IMR-90 (cell line): Measurements from ENCODE around the gene OR6S1. TPM values are rescaled to one million over a fixed set of nuclear protein-coding genes. Genes with fewer than 3 reads are reported as not detected.

Experiments
- ATAC-seq: fragments of 200-7000 bp; cut with Tn5 transposase; 2 replicates; pipeline ENCODE4 v1.9.1; 2020; ENCODE audit warnings: low read depth, mild to moderate bottlenecking, moderate library complexity
- BruUV-seq: library from RNA; stranded (reverse); fragments of 400-500 nt; replicated peaks from 2 replicates; lab custom pipeline; 2021; lab: Mats Ljungman, UMichigan
- CTCF ChIA-PET: fragments of 300-600 bp; formaldehyde crosslinking; extraction: SDS; loops from one replicate; lab custom pipeline; 2021; ENCODE audit warnings: antibody characterized with exemption; lab: Yijun Ruan, JAX
- POLR2A ChIA-PET: fragments of 300-600 bp; sonication (Branson Sonifier 250); formaldehyde crosslinking; loops from one replicate; lab custom pipeline; 2022; ENCODE audit warnings: antibody characterized with exemption; ENCODE audit not compliant: unreplicated experiment; lab: Charles Lee
- DNase-seq: peaks from one replicate; pipeline ENCODE4 v3.0.0; 2013
- H2AFZ ChIP-seq: replicated peaks from 2 replicates; pipeline ENCODE3; 2013; ENCODE audit warnings: low read length, mild to moderate bottlenecking; ENCODE audit not compliant: poor library complexity
- H2AK5ac ChIP-seq: 2 replicates; pipeline ENCODE4 v1.6.1; 2013; ENCODE audit warnings: low read depth, low read length, inconsistent platforms
- H2AK9ac ChIP-seq: replicated peaks from 2 replicates; pipeline ENCODE3; 2013; ENCODE audit warnings: mild to moderate bottlenecking, low read depth, low read length, moderate library complexity; ENCODE audit not compliant: poor library complexity
- H2BK120ac ChIP-seq: 2 replicates; pipeline ENCODE4 v1.6.1; 2013; ENCODE audit warnings: low read depth, low read length, inconsistent platforms
- H2BK15ac ChIP-seq: 3 replicates; pipeline ENCODE4 v1.6.1; 2013; ENCODE audit warnings: low read depth, low read length, inconsistent platforms
- H2BK20ac ChIP-seq: 2 replicates; pipeline ENCODE4 v1.6.1; 2013; ENCODE audit warnings: low read depth, mild to moderate bottlenecking, inconsistent platforms, low read length, moderate library complexity
- H2BK5ac ChIP-seq: 2 replicates; pipeline ENCODE4 v1.6.1; 2013; ENCODE audit warnings: mild to moderate bottlenecking, low read depth, low read length, inconsistent platforms; ENCODE audit not compliant: poor library complexity, severe bottlenecking
- H3K14ac ChIP-seq: replicated peaks from 2 replicates; pipeline ENCODE4 v1.6.1; 2013; ENCODE audit warnings: low read depth, low read length, inconsistent platforms
- H3K18ac ChIP-seq: 2 replicates; pipeline ENCODE4 v1.6.1; 2013; ENCODE audit warnings: low read depth, low read length, control low read depth
- H3K23ac ChIP-seq: 2 replicates; pipeline ENCODE4 v1.6.1; 2013; ENCODE audit warnings: low read depth, low read length, inconsistent platforms
- H3K27ac ChIP-seq: 2 replicates; pipeline ENCODE4 v1.5.1; 2013; ENCODE audit warnings: mild to moderate bottlenecking, control low read depth, low read length; ENCODE audit not compliant: insufficient read depth
- H3K27me3 ChIP-seq: 2 replicates; pipeline ENCODE4 v1.6.1; 2013; ENCODE audit warnings: low read length; ENCODE audit not compliant: control insufficient read depth, insufficient read depth
- H3K36me3 ChIP-seq: 2 replicates; pipeline ENCODE4 v1.6.1; 2013; ENCODE audit warnings: low read length, mixed read lengths; ENCODE audit not compliant: control insufficient read depth, insufficient read depth
- H3K4ac ChIP-seq: 2 replicates; pipeline ENCODE4 v1.6.1; 2013; ENCODE audit warnings: low read depth, low read length, inconsistent platforms
- H3K4me1 ChIP-seq: 2 replicates; pipeline ENCODE4 v1.6.1; 2013; ENCODE audit warnings: low read length, mixed read lengths; ENCODE audit not compliant: control insufficient read depth, insufficient read depth
- H3K4me2 ChIP-seq: 2 replicates; pipeline ENCODE4 v1.6.1; 2013; ENCODE audit warnings: low read depth, mild to moderate bottlenecking, control low read depth, low read length, moderate library complexity
- H3K4me3 ChIP-seq: 2 replicates; pipeline ENCODE4 v1.5.1; 2013; ENCODE audit warnings: low read depth, mild to moderate bottlenecking, control low read depth, low read length, moderate library complexity; ENCODE audit not compliant: insufficient read depth
- H3K56ac ChIP-seq: 2 replicates; pipeline ENCODE4 v1.6.1; 2013; ENCODE audit warnings: low read length, inconsistent platforms; ENCODE audit not compliant: insufficient read depth; ENCODE audit errors: extremely low read depth
- H3K79me1 ChIP-seq, 2 experiments: 2 replicates each; pipeline ENCODE4 v1.6.1; 2013; ENCODE audit warnings: low read length in 2 of 2, inconsistent platforms in 1 of 2, low read depth in 1 of 2
- H3K9ac ChIP-seq: 2 replicates; pipeline ENCODE4 v1.6.1; 2013; ENCODE audit warnings: low read depth, low read length, control low read depth
- H3K9me1 ChIP-seq: 2 replicates; pipeline ENCODE4 v1.6.1; 2013; ENCODE audit warnings: low read length, inconsistent platforms; ENCODE audit not compliant: insufficient read depth
- H3K9me3 ChIP-seq: 2 replicates; pipeline ENCODE4 v1.6.1; 2013; ENCODE audit warnings: low read length; ENCODE audit not compliant: control insufficient read depth, insufficient read depth
- H4K20me1 ChIP-seq: 2 replicates; pipeline ENCODE4 v1.6.1; 2013; ENCODE audit warnings: low read length, inconsistent platforms; ENCODE audit not compliant: insufficient read depth
- H4K5ac ChIP-seq: 2 replicates; pipeline ENCODE4 v1.6.1; 2013; ENCODE audit warnings: mild to moderate bottlenecking, low read depth, low read length, control low read depth
- H4K8ac ChIP-seq, 2 experiments: 2 replicates each; pipeline ENCODE4 v1.6.1; 2013; ENCODE audit warnings: low read depth in 2 of 2, low read length in 2 of 2, control low read depth in 1 of 2, inconsistent platforms in 1 of 2
- H4K91ac ChIP-seq: 2 replicates; pipeline ENCODE4 v1.6.1; 2013; ENCODE audit warnings: low read depth, low read length, inconsistent platforms; ENCODE audit not compliant: insufficient read depth
- BHLHE40 ChIP-seq: fragments of 150-350 bp; IDR thresholded peaks from 2 replicates; pipeline ENCODE4 v1.6.1; 2016; ENCODE audit warnings: mild to moderate bottlenecking, low read depth, low read length
- CEBPB ChIP-seq: IDR thresholded peaks from 2 replicates; pipeline ENCODE4 v1.6.1; 2012; ENCODE audit warnings: low read depth, low read length, improper control_type of control experiment
- CHD1 ChIP-seq: IDR thresholded peaks from 2 replicates; pipeline ENCODE4 v1.6.1; 2012; ENCODE audit warnings: low read depth, low read length, improper control_type of control experiment
- FOS ChIP-seq: fragments of 150-350 bp; IDR thresholded peaks from 2 replicates; pipeline ENCODE4 v1.6.1; 2016; ENCODE audit warnings: low read depth, low read length
- MAFK ChIP-seq: IDR thresholded peaks from 2 replicates; pipeline ENCODE4 v1.6.1; 2012; ENCODE audit warnings: low read depth, low read length, improper control_type of control experiment
- MAZ ChIP-seq: IDR thresholded peaks from 2 replicates; pipeline ENCODE4 v1.6.1; 2012; ENCODE audit warnings: low read depth, mild to moderate bottlenecking, low read length, improper control_type of control experiment, moderate library complexity, borderline replicate concordance
- MXI1 ChIP-seq: IDR thresholded peaks from 2 replicates; pipeline ENCODE4 v1.6.1; 2012; ENCODE audit warnings: low read depth, mild to moderate bottlenecking, low read length, moderate library complexity, borderline replicate concordance
- NFE2L2 ChIP-seq: fragments of 150-350 bp; IDR thresholded peaks from 2 replicates; pipeline ENCODE4 v1.6.1; 2016; ENCODE audit warnings: low read depth, mild to moderate bottlenecking, low read length
- POLR2A ChIP-seq: IDR thresholded peaks from 2 replicates; pipeline ENCODE4 v1.6.1; 2012; ENCODE audit warnings: mild to moderate bottlenecking, low read depth, low read length
- RCOR1 ChIP-seq: IDR thresholded peaks from 2 replicates; pipeline ENCODE4 v1.6.1; 2012; ENCODE audit warnings: mild to moderate bottlenecking, low read length, improper control_type of control experiment; ENCODE audit not compliant: insufficient replicate concordance
- RFX5 ChIP-seq: IDR thresholded peaks from 2 replicates; pipeline ENCODE4 v1.8.0; 2012; ENCODE audit warnings: low read depth, mild to moderate bottlenecking, low read length, moderate library complexity
- SMC3 ChIP-seq: fragments of 150-350 bp; IDR thresholded peaks from 2 replicates; pipeline ENCODE4 v1.6.1; 2016; ENCODE audit warnings: low read depth, mild to moderate bottlenecking, antibody characterized with exemption, low read length, moderate library complexity
- WGBS, 2 experiments: methylation state at CpG; one replicate each; pipeline versions ENCODE4 v1.1.5 to v1.1.7; 2013; ENCODE audit warnings: missing lambda C conversion rate in 2 of 2; ENCODE audit not compliant: insufficient read length in 1 of 2; ENCODE audit errors: extremely low coverage in 2 of 2; 5-methylcytosine and 5-hydroxymethylcytosine counted together
- dilution Hi-C: fragments of 300-500 bp; cut with HindIII; formaldehyde crosslinking; loops from one replicate; pipeline ENCODE4 v1.14.3; 2018; ENCODE audit warnings: low sequenced_read_pairs; ENCODE audit not compliant: unreplicated experiment
- in situ Hi-C: fragments of 300-500 bp; cut with MboI; formaldehyde crosslinking; loops from 3 replicates; pipeline ENCODE4 v1.14.3; 2019; ENCODE audit warnings: low sequenced_read_pairs, inconsistent platforms, mixed read lengths
- intact Hi-C: fragments of 100-400 bp; cut with micrococcal nuclease; formaldehyde crosslinking; loops from 2 replicates; pipeline ENCODE4 v1.10.0; 2022
- polyA plus RNA-seq, 3 experiments: library from polyadenylated mRNA; depleted of rRNA; stranded (reverse); fragments of >200 nt; gene quantifications; 2 replicates each; pipeline ENCODE4 v1.2.3, GENCODE V29; 2012; ENCODE audit warnings: low replicate concordance in 1 of 3
- total RNA-seq: library from RNA; depleted of rRNA; stranded (reverse); fragments of >200 nt; gene quantifications from 2 replicates; pipeline ENCODE4 v1.2.3, GENCODE V29; 2012
- TF ChIP-seq, protein P1 (sequence below): conservative IDR thresholded peaks from 2 replicates; pipeline ENCODE4 v1.5.1; 2012; ENCODE audit warnings: mild to moderate bottlenecking, low read depth, low read length, improper control_type of control experiment
- TF ChIP-seq, protein P2 (sequence below): fragments of 150-350 bp; IDR thresholded peaks from 2 replicates; pipeline ENCODE4 v1.6.1; 2016; ENCODE audit warnings: low read depth, mild to moderate bottlenecking, low read length, moderate library complexity, borderline replicate concordance
- TF ChIP-seq, protein P3 (sequence below): fragments of 150-350 bp; IDR thresholded peaks from 2 replicates; pipeline ENCODE4 v1.6.1; 2017; ENCODE audit warnings: mild to moderate bottlenecking, antibody characterized with exemption, low read length, low read depth

OR6S1 gene
- total and polyA plus RNA-seq, 2 of the 4 experiments (the other 2 are of a cell fraction), result not detected

DNA sequence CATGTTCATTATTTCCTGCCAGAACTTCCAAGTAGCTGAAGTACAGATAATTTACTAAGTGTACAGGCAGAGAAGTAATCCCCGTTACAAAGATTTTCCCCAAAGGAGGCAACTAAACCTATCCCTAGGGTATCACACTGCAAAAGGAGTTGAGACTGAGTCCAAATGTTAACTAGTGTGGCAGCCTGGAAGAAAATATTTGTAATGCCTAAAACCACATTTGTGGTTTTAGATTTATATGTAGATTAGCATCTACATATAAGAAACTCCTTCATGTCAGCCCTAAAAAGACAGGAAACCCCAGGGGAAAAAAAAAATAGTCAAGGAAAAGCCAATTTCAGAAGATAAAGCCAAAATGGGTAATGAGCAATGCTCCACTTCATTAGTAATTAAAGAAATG, 48.9 kb downstream of the OR6S1 start:
- Histone ChIP-seq H3K79me1 (no peaks in the 10 kb centered on the region), H2AK9ac (no peak overlapping the region), H2BK20ac (no peak overlapping the region), H3K9me3 (no peaks in the 10 kb centered on the region), H2BK15ac (no peak overlapping the region), H3K23ac (no peak overlapping the region), H3K27ac (no peak overlapping the region), H3K56ac (no peak overlapping the region), H3K36me3 (no peaks in the 10 kb centered on the region), H3K18ac (no peak overlapping the region), H3K14ac (no peak overlapping the region), H4K8ac (no peak overlapping the region), H3K4me1 (no peaks in the 10 kb centered on the region), H4K91ac (no peak overlapping the region), H2AK5ac (no peak overlapping the region), H3K4me3 (no peak overlapping the region), H4K5ac (no peak overlapping the region), H3K9ac (no peak overlapping the region), H2BK120ac (no peak overlapping the region), H4K20me1 (no peaks in the 10 kb centered on the region), H3K27me3 (peaks cover 3% of the 10 kb centered on the region), H2AFZ (no peak overlapping the region), H3K9me1 (no peaks in the 10 kb centered on the region), H3K4me2 (no peak overlapping the region), H3K4ac (no peak overlapping the region), H2BK5ac (no peak overlapping the region)
- WGBS, 2 experiments, result no CpG with 5 or more reads among the region's 1 CpG
- BruUV-seq, result no TSS peak
- DNase-seq (no peak), ATAC-seq (no peak)
- CTCF ChIA-PET, result no interaction called here
- TF ChIP-seq SMC3 (no peak), MXI1 (no peak), RFX5 (no peak), RCOR1 (no peak), MAZ (no peak), POLR2A (no peak), NFE2L2 (no peak), FOS (no peak), CEBPB (no peak), CHD1 (no peak), MAFK (no peak), BHLHE40 (no peak)
- TF ChIP-seq, protein P1, sequence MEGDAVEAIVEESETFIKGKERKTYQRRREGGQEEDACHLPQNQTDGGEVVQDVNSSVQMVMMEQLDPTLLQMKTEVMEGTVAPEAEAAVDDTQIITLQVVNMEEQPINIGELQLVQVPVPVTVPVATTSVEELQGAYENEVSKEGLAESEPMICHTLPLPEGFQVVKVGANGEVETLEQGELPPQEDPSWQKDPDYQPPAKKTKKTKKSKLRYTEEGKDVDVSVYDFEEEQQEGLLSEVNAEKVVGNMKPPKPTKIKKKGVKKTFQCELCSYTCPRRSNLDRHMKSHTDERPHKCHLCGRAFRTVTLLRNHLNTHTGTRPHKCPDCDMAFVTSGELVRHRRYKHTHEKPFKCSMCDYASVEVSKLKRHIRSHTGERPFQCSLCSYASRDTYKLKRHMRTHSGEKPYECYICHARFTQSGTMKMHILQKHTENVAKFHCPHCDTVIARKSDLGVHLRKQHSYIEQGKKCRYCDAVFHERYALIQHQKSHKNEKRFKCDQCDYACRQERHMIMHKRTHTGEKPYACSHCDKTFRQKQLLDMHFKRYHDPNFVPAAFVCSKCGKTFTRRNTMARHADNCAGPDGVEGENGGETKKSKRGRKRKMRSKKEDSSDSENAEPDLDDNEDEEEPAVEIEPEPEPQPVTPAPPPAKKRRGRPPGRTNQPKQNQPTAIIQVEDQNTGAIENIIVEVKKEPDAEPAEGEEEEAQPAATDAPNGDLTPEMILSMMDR, result no peak
- TF ChIP-seq, protein P2, sequence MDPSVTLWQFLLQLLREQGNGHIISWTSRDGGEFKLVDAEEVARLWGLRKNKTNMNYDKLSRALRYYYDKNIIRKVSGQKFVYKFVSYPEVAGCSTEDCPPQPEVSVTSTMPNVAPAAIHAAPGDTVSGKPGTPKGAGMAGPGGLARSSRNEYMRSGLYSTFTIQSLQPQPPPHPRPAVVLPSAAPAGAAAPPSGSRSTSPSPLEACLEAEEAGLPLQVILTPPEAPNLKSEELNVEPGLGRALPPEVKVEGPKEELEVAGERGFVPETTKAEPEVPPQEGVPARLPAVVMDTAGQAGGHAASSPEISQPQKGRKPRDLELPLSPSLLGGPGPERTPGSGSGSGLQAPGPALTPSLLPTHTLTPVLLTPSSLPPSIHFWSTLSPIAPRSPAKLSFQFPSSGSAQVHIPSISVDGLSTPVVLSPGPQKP, result no peak
- TF ChIP-seq, protein P3, sequence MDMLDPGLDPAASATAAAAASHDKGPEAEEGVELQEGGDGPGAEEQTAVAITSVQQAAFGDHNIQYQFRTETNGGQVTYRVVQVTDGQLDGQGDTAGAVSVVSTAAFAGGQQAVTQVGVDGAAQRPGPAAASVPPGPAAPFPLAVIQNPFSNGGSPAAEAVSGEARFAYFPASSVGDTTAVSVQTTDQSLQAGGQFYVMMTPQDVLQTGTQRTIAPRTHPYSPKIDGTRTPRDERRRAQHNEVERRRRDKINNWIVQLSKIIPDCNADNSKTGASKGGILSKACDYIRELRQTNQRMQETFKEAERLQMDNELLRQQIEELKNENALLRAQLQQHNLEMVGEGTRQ, result no peak
- dilution Hi-C loops (no loop called here), intact Hi-C loops (no loop called here), in situ Hi-C loops (no loop called here)
- POLR2A ChIA-PET, result no interaction called here
